PC-9 (cell line): Measurements from ENCODE around the gene NCAPG.

ENCODE experiments used
- EZH2 ChIP-seq: fragments of 200-600 bp; sonication (generic); IDR thresholded peaks from 2 replicates; pipeline ENCODE4 v1.8.0; 2017; ENCODE audit warnings: antibody characterized with exemption, low read depth
- TF ChIP-seq, protein P1 (sequence below): fragments of 200-600 bp; sonication (generic); conservative IDR thresholded peaks from 2 replicates; pipeline ENCODE4 v1.6.1; 2017; ENCODE audit warnings: mixed run types, antibody characterized with exemption, mild to moderate bottlenecking, moderate library complexity

DNA sequence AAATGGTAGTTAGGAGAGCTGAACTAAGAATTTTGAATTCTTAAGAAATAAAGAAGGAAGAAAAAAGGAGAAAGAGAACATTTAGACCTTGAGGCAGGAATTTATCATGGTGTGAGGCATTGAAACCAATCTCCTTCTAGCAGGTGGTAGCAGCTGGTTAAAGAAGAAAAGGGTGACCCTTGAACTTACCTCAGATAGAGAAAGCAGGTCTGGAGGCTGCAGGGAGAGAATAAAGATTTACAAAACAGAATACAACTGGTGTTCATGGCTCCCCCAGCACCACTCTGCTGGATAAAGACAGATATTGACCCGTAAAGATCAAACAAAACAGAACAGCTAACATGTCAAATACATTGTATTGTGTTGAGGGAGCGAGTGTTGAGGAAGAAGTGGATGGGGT is 56.0 kb downstream of the NCAPG start:
- TF ChIP-seq, protein P1, sequence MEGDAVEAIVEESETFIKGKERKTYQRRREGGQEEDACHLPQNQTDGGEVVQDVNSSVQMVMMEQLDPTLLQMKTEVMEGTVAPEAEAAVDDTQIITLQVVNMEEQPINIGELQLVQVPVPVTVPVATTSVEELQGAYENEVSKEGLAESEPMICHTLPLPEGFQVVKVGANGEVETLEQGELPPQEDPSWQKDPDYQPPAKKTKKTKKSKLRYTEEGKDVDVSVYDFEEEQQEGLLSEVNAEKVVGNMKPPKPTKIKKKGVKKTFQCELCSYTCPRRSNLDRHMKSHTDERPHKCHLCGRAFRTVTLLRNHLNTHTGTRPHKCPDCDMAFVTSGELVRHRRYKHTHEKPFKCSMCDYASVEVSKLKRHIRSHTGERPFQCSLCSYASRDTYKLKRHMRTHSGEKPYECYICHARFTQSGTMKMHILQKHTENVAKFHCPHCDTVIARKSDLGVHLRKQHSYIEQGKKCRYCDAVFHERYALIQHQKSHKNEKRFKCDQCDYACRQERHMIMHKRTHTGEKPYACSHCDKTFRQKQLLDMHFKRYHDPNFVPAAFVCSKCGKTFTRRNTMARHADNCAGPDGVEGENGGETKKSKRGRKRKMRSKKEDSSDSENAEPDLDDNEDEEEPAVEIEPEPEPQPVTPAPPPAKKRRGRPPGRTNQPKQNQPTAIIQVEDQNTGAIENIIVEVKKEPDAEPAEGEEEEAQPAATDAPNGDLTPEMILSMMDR: no peak
- TF ChIP-seq EZH2: no peak
